Measurements from ENCODE around the gene CYREN. TPM values are rescaled to one million over a fixed set of nuclear protein-coding genes. Genes with fewer than 3 reads are reported as not detected.
"Not testable (repeated sequence)": the region's sequence is repeated elsewhere in the genome, so short reads cannot be mapped to it uniquely, and the experiment has no call there.

Gene CYREN, protein sequence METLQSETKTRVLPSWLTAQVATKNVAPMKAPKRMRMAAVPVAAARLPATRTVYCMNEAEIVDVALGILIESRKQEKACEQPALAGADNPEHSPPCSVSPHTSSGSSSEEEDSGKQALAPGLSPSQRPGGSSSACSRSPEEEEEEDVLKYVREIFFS
- total RNA-seq, result 45.9 and 68.9 TPM in 2 replicates
- 35.5 and 43.3 TPM in 2 replicates for polyA plus RNA-seq

GRCh38 chr7:135170274-135170997, at the start of gene CYREN:
TSS of gene CYREN (minus strand) at chr7:135170707. CDS start at chr7:135168922, 1,785 bp downstream.
- peak within 1 kb of the TSS; percentile 94 for H3K27ac ChIP-seq
- no peaks in the 10 kb centered on the region for H3K9me3 ChIP-seq (ENCODE audit: low read depth)
- peak; percentile 73 for TF ChIP-seq CTCF (IDR thresholded peaks at IDR 0.05; ENCODE audit: low read depth, low read length)
- H3K4me3 ChIP-seq, result peak within 1 kb of the TSS; percentile 73
- peaks cover 9% of the 10 kb centered on the region for H3K4me1 ChIP-seq (ENCODE audit: low read depth)
- H3K27me3 ChIP-seq, result no peaks in the 10 kb centered on the region
- DNase-seq (ENCODE audit: low read depth in 1 of 2, low spot score in 1 of 2), result peak; percentile 96 to 98
- H3K36me3 ChIP-seq, result peaks cover 16% of the 10 kb centered on the region

- no peak for TF ChIP-seq CTCF (IDR thresholded peaks at IDR 0.05; ENCODE audit: low read depth, low read length)
- no peaks in the 10 kb centered on the region for H3K9me3 ChIP-seq (ENCODE audit: low read depth)
- no peak for DNase-seq (ENCODE audit: low read depth in 1 of 2, low spot score in 1 of 2)
- no peak overlapping the region for H3K27ac ChIP-seq
- no peaks in the 10 kb centered on the region for H3K4me1 ChIP-seq (ENCODE audit: low read depth)
- no peak overlapping the region for H3K4me3 ChIP-seq
- no peaks in the 10 kb centered on the region for H3K36me3 ChIP-seq
- no peaks in the 10 kb centered on the region for H3K27me3 ChIP-seq
Measured at GRCh38 chr7:135217645-135218509, 47.4 kb upstream of the CYREN start.

DNA sequence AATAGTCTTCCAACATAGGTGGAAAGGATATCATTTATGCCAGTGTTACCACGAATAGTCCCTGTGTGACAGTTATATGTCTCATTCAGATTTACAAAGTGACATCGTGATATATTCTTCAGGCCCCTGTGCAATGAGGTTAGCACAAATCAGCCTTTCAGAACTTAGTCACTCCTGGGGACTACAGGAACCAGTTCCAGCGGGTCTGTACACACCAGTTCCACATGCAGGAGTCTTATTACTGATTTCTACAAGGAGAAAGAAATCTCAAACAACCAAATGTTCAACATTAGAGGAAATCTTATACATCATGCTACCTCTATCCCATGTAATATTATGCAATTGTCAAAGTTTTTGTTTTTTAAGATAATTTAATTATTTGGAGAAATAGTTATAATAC, 45.2 kb upstream of the CYREN start:
- no peaks in the 10 kb centered on the region for H3K9me3 ChIP-seq (ENCODE audit: low read depth)
- H3K36me3 ChIP-seq, result no peaks in the 10 kb centered on the region
- no peak overlapping the region for H3K4me3 ChIP-seq
- H3K27ac ChIP-seq, result no peak overlapping the region
- DNase-seq (ENCODE audit: low read depth in 1 of 2, low spot score in 1 of 2), result no peak
- no peaks in the 10 kb centered on the region for H3K4me1 ChIP-seq (ENCODE audit: low read depth)
- H3K27me3 ChIP-seq, result no peaks in the 10 kb centered on the region
- TF ChIP-seq CTCF (IDR thresholded peaks at IDR 0.05; ENCODE audit: low read depth, low read length), result no peak

DNA sequence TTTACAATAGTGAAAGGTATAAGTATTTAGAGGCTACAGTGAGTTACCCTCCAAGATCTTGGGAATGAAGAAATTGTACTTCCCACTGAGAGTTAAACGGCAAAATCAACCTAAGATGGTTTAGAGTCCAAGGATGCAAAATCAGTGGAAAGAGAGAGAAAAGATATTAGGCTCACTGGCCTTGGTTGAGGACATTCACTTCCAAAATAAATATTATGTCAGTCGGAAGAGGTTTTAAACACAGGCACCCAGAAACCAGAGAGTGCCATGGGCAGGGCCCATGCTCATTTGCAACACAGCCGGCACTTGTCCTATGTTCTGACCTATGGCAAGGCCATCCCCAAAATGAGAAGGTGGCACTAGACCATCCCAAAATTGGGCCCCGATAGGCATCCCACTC, 44.7 kb upstream of the CYREN start:
- no peak for DNase-seq (ENCODE audit: low read depth in 1 of 2, low spot score in 1 of 2)
- no peak for TF ChIP-seq CTCF (IDR thresholded peaks at IDR 0.05; ENCODE audit: low read depth, low read length)
- Histone ChIP-seq H3K4me1 (ENCODE audit: low read depth) (no peaks in the 10 kb centered on the region), H3K27ac (no peak overlapping the region), H3K27me3 (no peaks in the 10 kb centered on the region), H3K36me3 (no peaks in the 10 kb centered on the region), H3K4me3 (no peak overlapping the region), H3K9me3 (ENCODE audit: low read depth) (no peaks in the 10 kb centered on the region)

- peaks cover 10% of the 10 kb centered on the region for H3K4me1 ChIP-seq (ENCODE audit: low read depth)
- no peak for TF ChIP-seq CTCF (IDR thresholded peaks at IDR 0.05; ENCODE audit: low read depth, low read length)
Measured at GRCh38 chr7:135213831-135214230, 43.3 kb upstream of the CYREN start.

DNA sequence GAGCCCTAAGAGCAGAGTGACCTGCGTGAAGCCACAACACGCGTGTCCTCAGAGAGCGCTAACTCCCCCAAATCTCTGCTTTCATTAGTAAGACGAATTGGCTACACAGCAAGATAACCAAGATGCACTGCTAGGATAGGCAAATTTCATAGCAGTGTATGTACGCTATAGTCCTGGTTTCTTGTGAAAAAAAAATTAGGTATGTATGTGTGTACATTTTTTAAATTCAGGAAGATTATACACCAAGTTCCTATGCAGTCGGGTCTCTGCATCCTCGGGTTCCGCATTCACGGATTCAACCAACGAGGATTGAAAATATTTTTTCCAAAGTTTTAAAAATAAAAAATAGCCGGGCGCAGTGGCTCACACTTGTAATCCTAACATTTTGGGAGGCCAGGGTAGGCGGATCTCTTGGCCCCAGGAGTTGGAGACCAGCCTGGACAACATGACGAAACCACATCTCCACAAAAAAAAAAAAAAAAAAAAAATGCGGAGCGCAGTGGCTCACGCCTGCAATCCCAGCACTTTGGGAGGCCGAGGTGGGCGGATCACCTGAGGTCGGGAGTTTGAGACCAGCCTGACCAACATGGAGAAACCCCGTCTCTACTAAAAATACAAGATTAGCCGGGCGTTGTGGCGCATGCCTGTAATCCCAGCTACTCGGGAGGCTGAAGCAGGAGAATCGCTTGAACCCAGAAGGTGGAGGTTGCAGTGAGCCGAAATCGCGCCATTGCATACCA, 41.6 kb upstream of the CYREN start:
- not testable (repeated sequence) for H3K36me3 ChIP-seq; H3K27ac ChIP-seq; H3K9me3 ChIP-seq (ENCODE audit: low read depth); H3K27me3 ChIP-seq
- peak in 1 of 2 donors; percentile 77 for DNase-seq (ENCODE audit: low read depth in 1 of 2, low spot score in 1 of 2)
- peaks cover 26% of the 10 kb centered on the region for H3K4me1 ChIP-seq (ENCODE audit: low read depth)
- peak overlapping the region; percentile 63 for H3K4me3 ChIP-seq

More at GRCh38 chr7:135213831-135214230, 43.3 kb upstream of the CYREN start:
- Histone ChIP-seq H3K27ac (no peak overlapping the region), H3K9me3 (ENCODE audit: low read depth) (no peaks in the 10 kb centered on the region), H3K36me3 (no peaks in the 10 kb centered on the region), H3K27me3 (no peaks in the 10 kb centered on the region), H3K4me3 (no peak overlapping the region)
- DNase-seq (ENCODE audit: low read depth in 1 of 2, low spot score in 1 of 2), result no peak

Data from cardiac muscle cell (in vitro differentiated cells and primary cell).